GM12878 (cell line): ENCODE results near the gene PTPRN2. TPM values are rescaled to one million over a fixed set of nuclear protein-coding genes. Genes with fewer than 3 reads are reported as not detected.

Source experiments
- ATAC-seq: fragments of 200-7000 bp; cut with Tn5 transposase; 3 replicates; pipeline ENCODE4 v1.9.1; 2020; ENCODE audit warnings: mild to moderate bottlenecking, moderate library complexity
- BruUV-seq: library from RNA; stranded (reverse); fragments of 400-500 nt; replicated peaks from 2 replicates; lab custom pipeline; 2021; lab: Mats Ljungman, UMichigan
- CTCF ChIA-PET: fragments of 300-600 bp; sonication (Branson Sonifier 250); formaldehyde crosslinking; extraction: SDS; loops from one replicate; lab custom pipeline; 2021; ENCODE audit warnings: inconsistent platforms; lab: Yijun Ruan, JAX
- POLR2A ChIA-PET: fragments of 350-600 bp; formaldehyde crosslinking; extraction: SDS; loops from one replicate; lab custom pipeline; 2021; ENCODE audit warnings: inconsistent platforms; lab: Charles Lee
- RAD21 ChIA-PET: fragments of 300-600 bp; sonication (Branson Sonifier 250); formaldehyde crosslinking; loops from one replicate; lab custom pipeline; 2023; ENCODE audit warnings: antibody characterized with exemption; ENCODE audit not compliant: unreplicated experiment; lab: Charles Lee
- SMC1A ChIA-PET: fragments of 300-600 bp; sonication (Branson Sonifier 250); formaldehyde crosslinking; loops from one replicate; lab custom pipeline; 2023; ENCODE audit not compliant: unreplicated experiment, uncharacterized antibody; lab: Charles Lee
- DNase-seq: peaks from one replicate; pipeline ENCODE4 v3.0.0-alpha.2; 2011; ENCODE audit warnings: low read depth, low spot score
- FAIRE-seq: peaks from 3 replicates; lab custom pipeline; 2011; peaks lifted over from hg19 to GRCh38; lab: Jason Lieb, UNC
- H2AFZ ChIP-seq: 2 replicates; pipeline ENCODE4 v1.6.0; 2011; ENCODE audit warnings: low read depth, low read length, control low read depth; ENCODE audit not compliant: control insufficient read depth
- H3K27ac ChIP-seq: 2 replicates; pipeline ENCODE4 v1.5.1; 2011; ENCODE audit warnings: control low read depth; ENCODE audit not compliant: control insufficient read depth, insufficient read depth
- H3K27me3 ChIP-seq, 2 experiments: replicated peaks in 1 of 2; 2 replicates each; pipeline versions ENCODE4 v1.6.0 to v1.6.1; 2011; ENCODE audit warnings: low read length in 1 of 2; ENCODE audit not compliant: control insufficient read depth in 2 of 2, insufficient read depth in 2 of 2
- H3K36me3 ChIP-seq, 2 experiments: 2 replicates each; pipeline ENCODE4 v1.5.1; 2011; ENCODE audit warnings: low read length in 1 of 2; ENCODE audit not compliant: control insufficient read depth in 2 of 2, insufficient read depth in 2 of 2
- H3K4me1 ChIP-seq: 2 replicates; pipeline ENCODE4 v1.6.1; 2011; ENCODE audit warnings: mild to moderate bottlenecking, low read length, moderate library complexity, mixed read lengths; ENCODE audit not compliant: control insufficient read depth, insufficient read depth
- H3K4me2 ChIP-seq: 2 replicates; pipeline ENCODE4 v1.6.0; 2011; ENCODE audit warnings: control low read depth; ENCODE audit not compliant: control insufficient read depth, insufficient read depth
- H3K4me3 ChIP-seq: fragments of 200-600 bp; sonication (generic); 2 replicates; pipeline ENCODE4 v1.5.1; 2016
- H3K79me2 ChIP-seq: 2 replicates; pipeline ENCODE4 v1.6.0; 2011; ENCODE audit warnings: low read length; ENCODE audit not compliant: control insufficient read depth, insufficient read depth
- H3K9ac ChIP-seq: 2 replicates; pipeline ENCODE4 v1.8.0; 2011; ENCODE audit warnings: low read length, control low read depth, mixed read lengths; ENCODE audit not compliant: control insufficient read depth, insufficient read depth
- H3K9me3 ChIP-seq: replicated peaks from 3 replicates; pipeline ENCODE4 v1.5.1; 2011; ENCODE audit warnings: mild to moderate bottlenecking, low read length; ENCODE audit not compliant: control insufficient read depth, insufficient read depth
- H4K20me1 ChIP-seq: 2 replicates; pipeline ENCODE4 v1.6.0; 2011; ENCODE audit not compliant: control insufficient read depth, insufficient read depth
- FOXK2 ChIP-seq: fragments of 450-650 bp; IDR thresholded peaks from 2 replicates; pipeline ENCODE4 v1.6.1; 2017; ENCODE audit warnings: mild to moderate bottlenecking, moderate library complexity
- FOXM1 ChIP-seq: IDR thresholded peaks from 2 replicates; pipeline ENCODE4 v1.6.1; 2012; ENCODE audit warnings: low read depth, mild to moderate bottlenecking, inconsistent platforms, low read length, moderate library complexity
- HCFC1 ChIP-seq: fragments of 150-350 bp; IDR thresholded peaks from 2 replicates; pipeline ENCODE4 v1.6.1; 2014; ENCODE audit warnings: low read length
- MEF2A ChIP-seq: IDR thresholded peaks from 2 replicates; pipeline ENCODE4 v1.6.1; 2011; ENCODE audit warnings: low read depth, mild to moderate bottlenecking, low read length, moderate library complexity; ENCODE audit not compliant: insufficient read depth
- NRF1 ChIP-seq: conservative IDR thresholded peaks from 2 replicates; pipeline ENCODE4 v1.6.1; 2011; ENCODE audit warnings: mild to moderate bottlenecking, low read depth, low read length, improper control_type of control experiment
- RAD51 ChIP-seq: fragments of 450-650 bp; IDR thresholded peaks from 2 replicates; pipeline ENCODE4 v1.6.1; 2016; ENCODE audit warnings: moderate library complexity, mild to moderate bottlenecking, inconsistent platforms
- RUNX3 ChIP-seq: IDR thresholded peaks from 2 replicates; pipeline ENCODE4 v1.6.1; 2012; ENCODE audit warnings: low read length, inconsistent platforms
- TCF7 ChIP-seq: IDR thresholded peaks from 2 replicates; pipeline ENCODE4 v1.6.1; 2014; ENCODE audit warnings: antibody characterized with exemption, borderline replicate concordance
- ZZZ3 ChIP-seq: IDR thresholded peaks from 2 replicates; pipeline ENCODE4 v1.6.1; 2011; ENCODE audit warnings: low read depth; ENCODE audit not compliant: control insufficient read depth, insufficient read length
- WGBS: methylation state at CpG from one replicate; pipeline ENCODE4 v1.1.6; 2016; ENCODE audit warnings: low lambda C conversion rate; ENCODE audit not compliant: insufficient replicate concordance, insufficient coverage; ENCODE audit errors: missing lambda C conversion rate; 5-methylcytosine and 5-hydroxymethylcytosine counted together
- in situ Hi-C: fragments of 300-500 bp; cut with MboI; formaldehyde crosslinking; loops from 9 replicates; pipeline ENCODE4 v1.14.3; 2018; ENCODE audit warnings: mixed read lengths
- intact Hi-C: fragments of 100-400 bp; cut with micrococcal nuclease; formaldehyde crosslinking; loops from one replicate; pipeline ENCODE4 v1.14.2; 2022; ENCODE audit not compliant: unreplicated experiment
- polyA plus RNA-seq, 11 experiments: library from polyadenylated mRNA; depleted of rRNA in 4 of 11; unstranded in 6 of 11; stranded (reverse) in 5 of 11; fragments of >200 nt; fragmentation: Nextera tagmentation in 4 of 11; fragmentation: Illumina TruSeq in 1 of 11; extraction: Ambion mirVana in 4 of 11; extraction: Trizol in 1 of 11; gene quantifications; 1 replicate in 1 of 11; 2 replicates in 10 of 11; pipeline versions ENCODE4 v1.2.1 to v1.2.3, GENCODE V29; 2011 to 2016; ENCODE audit warnings: inconsistent platforms in 2 of 11, missing spikeins in 2 of 11, low read depth in 1 of 11
- total RNA-seq, 4 experiments: library from RNA; depleted of rRNA in 3 of 4; stranded (reverse); fragments of >200 nt in 3 of 4; fragmentation: Illumina TruSeq in 1 of 4; extraction: Trizol in 1 of 4; gene quantifications; 2 replicates each; pipeline versions ENCODE4 v1.2.1 to v1.2.3, GENCODE V29; 2013 to 2021

The PTPRN2 gene
- total and polyA plus RNA-seq, 10 of the 15 experiments (the other 5 are each of a cell fraction or from before 2014, with no cell fraction given): 5.4 TPM; not detected in 9

- no TSS peak for BruUV-seq
- intact Hi-C loops: no loop called here
- no peak overlapping the region for H3K4me3 ChIP-seq
- H3K36me3 ChIP-seq: no peaks in the 10 kb centered on the region
- no peak for TF ChIP-seq NRF1
- no peak for TF ChIP-seq HCFC1
- no peak for TF ChIP-seq RAD51
- TF ChIP-seq MEF2A: no peak
- no peak for TF ChIP-seq TCF7
- no peak for TF ChIP-seq ZZZ3
- no peak for TF ChIP-seq FOXK2
- FAIRE-seq (no peak), DNase-seq (no peak), ATAC-seq (no peak)
- in situ Hi-C loops: no loop called here
- H3K4me2 ChIP-seq: no peak overlapping the region
- ChIA-PET SMC1A (no interaction called here), RAD21 (no interaction called here), CTCF (no interaction called here), POLR2A (no interaction called here)
- H4K20me1 ChIP-seq: no peaks in the 10 kb centered on the region
- H3K4me1 ChIP-seq: no peaks in the 10 kb centered on the region
- H3K9ac ChIP-seq: no peak overlapping the region
- H3K27me3 ChIP-seq: no peaks in the 10 kb centered on the region
- 45% methylated on average over 10 of the region's 10 CpGs for WGBS
- no peaks in the 10 kb centered on the region for H3K79me2 ChIP-seq
- no peak overlapping the region for H3K27ac ChIP-seq
- H3K9me3 ChIP-seq: no peaks in the 10 kb centered on the region; the same call in 2 of the 3 replicates
- no peak overlapping the region for H2AFZ ChIP-seq
Measured at GRCh38 chr7:158030071-158030470, 557.6 kb downstream of the PTPRN2 start.

GRCh38 chr7:158029509-158029908, 558.1 kb downstream of the PTPRN2 start:
- CTCF ChIA-PET: no interaction called here
- DNase-seq (no peak), ATAC-seq (no peak), FAIRE-seq (no peak)
- Histone ChIP-seq H3K27me3 (no peaks in the 10 kb centered on the region), H2AFZ (no peak overlapping the region), H3K4me3 (no peak overlapping the region), H3K36me3 (no peaks in the 10 kb centered on the region), H3K27ac (no peak overlapping the region), H3K9me3 (no peaks in the 10 kb centered on the region; the same call in 2 of the 3 replicates), H4K20me1 (no peaks in the 10 kb centered on the region), H3K4me2 (no peak overlapping the region), H3K4me1 (no peaks in the 10 kb centered on the region), H3K79me2 (no peaks in the 10 kb centered on the region), H3K9ac (no peak overlapping the region)
- 16% methylated on average over 5 of the region's 5 CpGs for WGBS
- in situ Hi-C loops (no loop called here), intact Hi-C loops (no loop called here)
- TF ChIP-seq FOXM1 (no peak), RUNX3 (no peak)
- BruUV-seq: no TSS peak
- SMC1A ChIA-PET: no interaction called here
- RAD21 ChIA-PET: no interaction called here
- POLR2A ChIA-PET: no interaction called here
